ENCODE data around the gene PCDHB16.
"Not testable (repeated sequence)": the region's sequence is repeated elsewhere in the genome, so short reads cannot be mapped to it uniquely, and the experiment has no call there.

The PCDHB16 gene

DNA sequence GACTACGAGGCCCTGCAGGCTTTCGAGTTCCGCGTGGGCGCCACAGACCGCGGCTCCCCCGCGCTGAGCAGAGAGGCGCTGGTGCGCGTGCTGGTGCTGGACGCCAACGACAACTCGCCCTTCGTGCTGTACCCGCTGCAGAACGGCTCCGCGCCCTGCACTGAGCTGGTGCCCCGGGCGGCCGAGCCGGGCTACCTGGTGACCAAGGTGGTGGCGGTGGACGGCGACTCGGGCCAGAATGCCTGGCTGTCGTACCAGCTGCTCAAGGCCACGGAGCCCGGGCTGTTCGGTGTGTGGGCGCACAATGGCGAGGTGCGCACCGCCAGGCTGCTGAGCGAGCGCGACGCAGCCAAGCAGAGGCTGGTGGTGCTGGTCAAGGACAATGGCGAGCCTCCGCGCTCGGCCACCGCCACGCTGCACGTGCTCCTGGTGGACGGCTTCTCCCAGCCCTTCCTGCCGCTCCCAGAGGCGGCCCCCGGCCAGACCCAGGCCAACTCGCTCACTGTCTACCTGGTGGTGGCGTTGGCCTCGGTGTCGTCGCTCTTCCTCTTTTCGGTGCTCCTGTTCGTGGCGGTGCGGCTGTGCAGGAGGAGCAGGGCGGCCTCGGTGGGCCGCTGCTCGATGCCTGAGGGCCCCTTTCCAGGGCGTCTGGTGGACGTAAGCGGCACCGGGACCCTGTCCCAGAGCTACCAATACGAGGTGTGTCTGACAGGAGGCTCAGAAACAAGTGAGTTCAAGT lies 2.1 kb downstream of the PCDHB16 start:
- not testable (repeated sequence) for DNase-seq (ENCODE audit: low spot score)

DNA sequence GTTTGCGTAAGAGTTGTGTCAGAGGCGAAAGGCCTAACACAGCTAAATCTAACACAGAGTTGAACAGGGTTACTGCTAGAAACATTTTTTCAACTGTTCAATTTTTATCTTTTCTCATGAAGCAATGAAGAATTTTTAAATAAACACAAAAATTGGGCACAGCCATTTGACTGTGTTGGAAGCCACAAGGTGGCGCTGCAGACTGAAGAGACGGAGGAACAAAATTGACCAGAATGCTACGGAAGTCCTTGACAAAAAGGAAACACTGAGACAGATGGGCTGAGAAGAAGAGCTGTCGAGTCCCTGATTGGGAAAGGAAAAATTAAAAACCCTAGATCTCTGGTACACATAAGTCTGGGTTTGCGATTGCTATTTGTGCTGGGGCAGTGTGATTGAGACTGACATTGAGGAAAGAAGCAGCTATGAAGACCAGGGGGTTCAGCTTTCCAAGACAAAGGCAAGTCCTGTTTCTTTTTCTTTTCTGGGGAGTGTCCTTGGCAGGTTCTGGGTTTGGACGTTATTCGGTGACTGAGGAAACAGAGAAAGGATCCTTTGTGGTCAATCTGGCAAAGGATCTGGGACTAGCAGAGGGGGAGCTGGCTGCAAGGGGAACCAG lies 4.8 kb downstream of the PCDHB16 start, which contains the start of gene PCDHB9:
PCDHB9 (plus strand) TSS at position 265 of the 616 bp plus-strand sequence; CDS start at position 423, 158 bp downstream.
- no peak for DNase-seq (ENCODE audit: low spot score)

- not testable (repeated sequence) for DNase-seq (ENCODE audit: low spot score)
Measured at GRCh38 chr5:141188682-141189081, 6.5 kb downstream of the PCDHB16 start.

GRCh38 chr5:141189131-141189530 lies 6.9 kb downstream of the PCDHB16 start:
- DNase-seq (ENCODE audit: low spot score) = not testable (repeated sequence)

DNA sequence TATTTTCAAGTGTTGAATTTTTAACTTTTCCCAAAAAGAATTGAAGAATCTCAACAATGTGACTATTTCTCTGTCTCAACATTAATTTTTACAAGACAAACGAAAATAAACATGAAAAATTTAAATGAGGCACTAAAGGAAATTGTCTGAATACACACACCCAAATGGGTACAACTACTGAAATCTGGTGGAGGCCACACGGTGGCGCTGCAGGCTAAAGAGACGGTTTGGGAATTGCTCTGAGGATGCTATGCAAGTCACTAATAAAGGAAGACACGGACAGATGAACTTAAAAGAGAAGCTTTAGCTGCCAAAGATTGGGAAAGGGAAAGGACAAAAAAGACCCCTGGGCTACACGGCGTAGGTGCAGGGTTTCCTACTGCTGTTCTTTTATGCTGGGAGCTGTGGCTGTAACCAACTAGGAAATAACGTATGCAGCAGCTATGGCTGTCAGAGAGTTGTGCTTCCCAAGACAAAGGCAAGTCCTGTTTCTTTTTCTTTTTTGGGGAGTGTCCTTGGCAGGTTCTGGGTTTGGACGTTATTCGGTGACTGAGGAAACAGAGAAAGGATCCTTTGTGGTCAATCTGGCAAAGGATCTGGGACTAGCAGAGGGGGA lies 10.0 kb downstream of the PCDHB16 start, which contains the start of gene PCDHB10:
PCDHB10 (plus strand) TSS at position 244 of the 616 bp plus-strand sequence; CDS start at position 444, 200 bp downstream.
- DNase-seq (ENCODE audit: low spot score) = peak; percentile 9

GRCh38 chr5:141194332-141194731 lies 12.1 kb downstream of the PCDHB16 start:
- not testable (repeated sequence) for DNase-seq (ENCODE audit: low spot score)

DNA sequence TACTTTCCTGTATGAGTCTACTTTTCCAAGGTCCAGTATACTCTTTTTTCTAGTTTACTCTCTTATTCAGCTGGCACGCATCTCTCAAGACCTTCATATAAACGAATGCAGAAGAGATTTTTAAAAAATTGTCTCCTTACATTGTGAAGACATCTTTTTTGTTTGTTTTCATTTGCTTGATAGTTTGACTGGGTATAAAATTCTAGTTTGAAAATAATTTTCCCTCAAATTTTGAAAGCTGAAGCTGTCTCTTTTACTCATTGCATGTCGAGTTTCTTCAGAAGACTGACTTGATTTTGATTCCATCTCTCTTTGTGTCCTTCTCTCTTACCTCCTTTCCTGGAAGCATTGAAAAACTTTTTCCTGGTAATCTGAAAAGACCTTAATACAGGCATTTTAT lies 14.2 kb downstream of the PCDHB16 start:
- no peak for DNase-seq (ENCODE audit: low spot score)

DNA sequence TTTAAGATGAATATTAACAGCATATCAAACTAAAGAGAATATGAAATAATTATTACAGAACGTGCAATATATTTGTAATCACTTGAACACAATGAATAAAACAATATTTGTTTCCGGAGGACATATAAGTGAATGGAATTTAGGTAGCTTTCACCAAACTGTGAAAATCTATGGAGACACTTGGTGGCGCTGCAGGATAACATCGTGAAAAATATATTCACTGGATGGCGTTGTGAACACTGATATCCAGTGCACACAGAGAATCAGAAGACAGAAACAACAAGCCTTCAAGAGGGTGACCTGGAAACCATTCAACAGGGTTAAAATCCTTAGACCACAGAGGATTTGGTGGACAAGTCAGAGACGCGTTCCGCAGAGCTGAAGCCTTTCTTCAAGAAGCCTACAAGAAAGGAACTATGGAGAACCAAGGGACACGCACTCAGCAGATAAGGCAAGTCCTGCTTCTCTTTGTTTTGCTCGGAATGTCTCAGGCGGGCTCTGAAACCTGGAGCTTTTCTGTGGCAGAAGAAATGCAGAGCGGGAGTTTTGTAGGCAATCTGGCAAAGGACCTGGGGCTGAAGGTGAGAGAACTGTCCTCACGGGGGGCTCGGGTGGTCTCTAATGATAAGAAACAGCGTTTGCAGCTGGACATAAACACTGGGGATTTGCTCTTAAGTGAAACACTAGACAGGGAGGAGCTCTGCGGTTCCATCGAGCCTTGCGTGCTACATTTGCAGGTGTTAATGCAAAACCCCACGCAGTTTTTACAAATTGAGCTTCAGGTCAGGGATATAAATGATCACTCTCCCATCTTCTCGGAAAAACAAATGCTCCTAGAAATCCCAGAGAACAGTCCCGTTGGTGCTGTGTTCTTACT lies 17.4 kb downstream of the PCDHB16 start, which contains the start of gene PCDHB11:
PCDHB11 (plus strand) TSS at position 269 of the 877 bp plus-strand sequence; CDS start at position 417, 148 bp downstream.
- no peak for DNase-seq (ENCODE audit: low spot score)

DNA sequence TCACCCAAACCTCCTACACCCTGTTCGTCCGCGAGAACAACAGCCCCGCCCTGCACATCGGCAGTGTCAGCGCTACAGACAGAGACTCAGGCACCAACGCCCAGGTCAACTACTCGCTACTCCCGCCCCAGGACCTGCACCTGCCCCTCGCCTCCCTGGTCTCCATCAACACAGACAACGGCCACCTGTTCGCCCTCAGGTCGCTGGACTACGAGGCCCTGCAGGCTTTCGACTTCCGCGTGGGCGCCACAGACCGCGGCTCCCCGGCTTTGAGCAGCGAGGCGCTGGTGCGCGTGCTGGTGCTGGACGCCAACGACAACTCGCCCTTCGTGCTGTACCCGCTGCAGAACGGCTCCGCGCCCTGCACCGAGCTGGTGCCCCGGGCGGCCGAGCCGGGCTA lies 18.9 kb downstream of the PCDHB16 start:
- DNase-seq (ENCODE audit: low spot score) = not testable (repeated sequence)

DNA sequence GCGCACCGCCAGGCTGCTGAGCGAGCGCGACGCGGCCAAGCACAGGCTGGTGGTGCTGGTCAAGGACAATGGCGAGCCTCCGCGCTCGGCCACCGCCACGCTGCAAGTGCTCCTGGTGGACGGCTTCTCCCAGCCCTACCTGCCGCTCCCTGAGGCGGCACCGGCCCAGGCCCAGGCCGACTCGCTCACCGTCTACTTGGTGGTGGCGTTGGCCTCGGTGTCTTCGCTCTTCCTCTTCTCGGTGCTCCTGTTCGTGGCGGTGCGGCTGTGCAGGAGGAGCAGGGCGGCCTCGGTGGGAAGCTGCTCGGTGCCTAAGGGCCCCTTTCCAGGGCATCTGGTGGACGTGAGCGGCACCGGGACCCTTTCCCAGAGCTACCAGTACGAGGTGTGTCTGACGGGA lies 19.5 kb downstream of the PCDHB16 start:
- DNase-seq (ENCODE audit: low spot score) = not testable (repeated sequence)

GRCh38 chr5:141208478-141208877 lies 26.3 kb downstream of the PCDHB16 start, which contains the start of gene PCDHB12:
Gene PCDHB12, plus strand, starts transcription at chr5:141208719. Its CDS starts 189 bp downstream, at chr5:141208908.
- DNase-seq (ENCODE audit: low spot score) = no peak

GRCh38 chr5:141210281-141210680 lies 28.1 kb downstream of the PCDHB16 start:
- DNase-seq (ENCODE audit: low spot score) = not testable (repeated sequence)

GRCh38 chr5:141210849-141211248 lies 28.7 kb downstream of the PCDHB16 start:
- not testable (repeated sequence) for DNase-seq (ENCODE audit: low spot score)

- peak; percentile 9 for DNase-seq (ENCODE audit: low spot score)
Measured at GRCh38 chr5:141213656-141214339, 31.6 kb downstream of the PCDHB16 start, which contains the start of gene PCDHB13. Gene PCDHB13, plus strand, starts transcription at chr5:141213919. Its CDS starts 205 bp downstream, at chr5:141214124.

DNA sequence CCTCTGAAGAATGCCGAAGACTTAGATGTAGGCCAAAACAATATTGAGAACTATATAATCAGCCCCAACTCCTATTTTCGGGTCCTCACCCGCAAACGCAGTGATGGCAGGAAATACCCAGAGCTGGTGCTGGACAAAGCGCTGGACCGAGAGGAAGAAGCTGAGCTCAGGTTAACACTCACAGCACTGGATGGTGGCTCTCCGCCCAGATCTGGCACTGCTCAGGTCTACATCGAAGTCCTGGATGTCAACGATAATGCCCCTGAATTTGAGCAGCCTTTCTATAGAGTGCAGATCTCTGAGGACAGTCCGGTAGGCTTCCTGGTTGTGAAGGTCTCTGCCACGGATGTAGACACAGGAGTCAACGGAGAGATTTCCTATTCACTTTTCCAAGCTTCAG lies 32.4 kb downstream of the PCDHB16 start:
- not testable (repeated sequence) for DNase-seq (ENCODE audit: low spot score)

DNA sequence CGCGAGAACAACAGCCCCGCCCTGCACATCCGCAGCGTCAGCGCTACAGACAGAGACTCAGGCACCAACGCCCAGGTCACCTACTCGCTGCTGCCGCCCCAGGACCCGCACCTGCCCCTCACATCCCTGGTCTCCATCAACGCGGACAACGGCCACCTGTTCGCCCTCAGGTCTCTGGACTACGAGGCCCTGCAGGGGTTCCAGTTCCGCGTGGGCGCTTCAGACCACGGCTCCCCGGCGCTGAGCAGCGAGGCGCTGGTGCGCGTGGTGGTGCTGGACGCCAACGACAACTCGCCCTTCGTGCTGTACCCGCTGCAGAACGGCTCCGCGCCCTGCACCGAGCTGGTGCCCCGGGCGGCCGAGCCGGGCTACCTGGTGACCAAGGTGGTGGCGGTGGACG lies 33.3 kb downstream of the PCDHB16 start:
- DNase-seq (ENCODE audit: low spot score) = not testable (repeated sequence)

- not testable (repeated sequence) for DNase-seq (ENCODE audit: low spot score)
Measured at GRCh38 chr5:141216035-141216434, 33.8 kb downstream of the PCDHB16 start.

DNA sequence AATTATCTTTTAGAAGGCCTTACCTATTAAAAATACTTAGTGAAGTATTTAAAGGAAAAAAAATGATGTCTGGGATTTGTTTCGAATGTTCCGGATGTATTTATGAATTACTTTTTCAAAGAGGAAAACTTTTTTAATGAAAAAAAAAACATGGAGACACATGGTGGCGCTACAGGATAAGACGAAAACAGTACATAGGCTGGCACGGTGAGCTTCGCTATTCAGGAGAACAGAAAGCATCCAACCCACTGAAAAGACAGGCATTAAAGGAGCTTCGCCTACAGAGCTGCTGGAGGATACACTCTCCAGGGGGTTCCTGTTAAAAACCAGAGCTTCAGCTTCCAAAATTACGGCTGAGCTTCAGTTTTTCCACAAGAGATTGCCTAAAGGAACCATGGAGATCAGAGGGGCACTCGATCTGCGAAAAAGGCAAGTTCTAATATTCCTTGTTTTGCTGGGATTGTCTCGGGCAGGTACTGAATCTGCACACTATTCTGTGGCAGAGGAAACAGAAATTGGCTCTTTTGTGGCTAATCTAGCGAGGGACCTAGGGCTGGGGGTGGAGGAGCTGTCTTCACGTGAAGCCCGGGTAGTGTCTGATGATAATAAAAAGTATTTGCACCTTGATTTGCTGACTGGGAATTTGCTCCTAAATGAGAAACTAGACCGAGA lies 41.1 kb downstream of the PCDHB16 start, which contains the start of gene PCDHB14:
PCDHB14 (plus strand) TSS at position 232 of the 672 bp plus-strand sequence; CDS start at position 395, 163 bp downstream.
- DNase-seq (ENCODE audit: low spot score) = peak; percentile 12

DNA sequence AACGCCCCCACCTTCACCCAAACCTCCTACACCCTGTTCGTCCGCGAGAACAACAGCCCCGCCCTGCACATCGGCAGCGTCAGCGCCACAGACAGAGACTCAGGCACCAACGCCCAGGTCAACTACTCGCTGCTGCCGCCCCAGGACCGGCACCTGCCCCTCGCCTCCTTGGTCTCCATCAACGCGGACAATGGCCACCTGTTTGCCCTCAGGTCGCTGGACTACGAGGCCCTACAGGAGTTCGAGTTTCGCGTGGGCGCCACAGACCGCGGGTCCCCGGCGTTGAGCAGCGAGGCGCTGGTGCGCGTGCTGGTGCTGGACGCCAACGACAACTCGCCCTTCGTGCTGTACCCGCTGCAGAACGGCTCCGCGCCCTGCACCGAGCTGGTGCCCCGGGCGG lies 42.7 kb downstream of the PCDHB16 start:
- not testable (repeated sequence) for DNase-seq (ENCODE audit: low spot score)

GRCh38 chr5:141225421-141225820 lies 43.2 kb downstream of the PCDHB16 start:
- not testable (repeated sequence) for DNase-seq (ENCODE audit: low spot score)

Data from putamen (tissue), 1 donor.